GM10248 (cell line): ENCODE data around the gene FILIP1L.

ENCODE experiments used
- CTCF ChIA-PET: fragments of 300-600 bp; sonication (Branson Sonifier 250); formaldehyde crosslinking; extraction: SDS; loops from one replicate; lab custom pipeline; 2021; ENCODE audit warnings: antibody characterized with exemption; lab: Yijun Ruan, JAX
- POLR2A ChIA-PET: fragments of 350-650 bp; sonication (Branson Sonifier 250); formaldehyde crosslinking; extraction: SDS; loops from one replicate; lab custom pipeline; 2020; ENCODE audit warnings: antibody characterized with exemption; lab: Yijun Ruan, JAX
- DNase-seq: peaks from one replicate; pipeline ENCODE4 v3.0.0; 2012; ENCODE audit errors: extremely low spot score
- TF ChIP-seq, protein P1 (sequence below): IDR thresholded peaks from 2 replicates; pipeline ENCODE4 v1.5.1; 2012; ENCODE audit warnings: mild to moderate bottlenecking, low read depth; ENCODE audit errors: extremely low read depth, missing control alignments, control extremely low read depth

Gene FILIP1L

GRCh38 chr3:100045696-100046095 is 68.6 kb downstream of the FILIP1L start:
- DNase-seq, result no peak
- POLR2A ChIA-PET, result no interaction called here
- CTCF ChIA-PET, result interaction anchor here (0.7 to 6.3 kb wide), 9 partner anchors 14 to 1054 kb away, joined by 3 to 22 read pairs (median 4); no protein-coding TSS in a partner anchor
- TF ChIP-seq, protein P1, sequence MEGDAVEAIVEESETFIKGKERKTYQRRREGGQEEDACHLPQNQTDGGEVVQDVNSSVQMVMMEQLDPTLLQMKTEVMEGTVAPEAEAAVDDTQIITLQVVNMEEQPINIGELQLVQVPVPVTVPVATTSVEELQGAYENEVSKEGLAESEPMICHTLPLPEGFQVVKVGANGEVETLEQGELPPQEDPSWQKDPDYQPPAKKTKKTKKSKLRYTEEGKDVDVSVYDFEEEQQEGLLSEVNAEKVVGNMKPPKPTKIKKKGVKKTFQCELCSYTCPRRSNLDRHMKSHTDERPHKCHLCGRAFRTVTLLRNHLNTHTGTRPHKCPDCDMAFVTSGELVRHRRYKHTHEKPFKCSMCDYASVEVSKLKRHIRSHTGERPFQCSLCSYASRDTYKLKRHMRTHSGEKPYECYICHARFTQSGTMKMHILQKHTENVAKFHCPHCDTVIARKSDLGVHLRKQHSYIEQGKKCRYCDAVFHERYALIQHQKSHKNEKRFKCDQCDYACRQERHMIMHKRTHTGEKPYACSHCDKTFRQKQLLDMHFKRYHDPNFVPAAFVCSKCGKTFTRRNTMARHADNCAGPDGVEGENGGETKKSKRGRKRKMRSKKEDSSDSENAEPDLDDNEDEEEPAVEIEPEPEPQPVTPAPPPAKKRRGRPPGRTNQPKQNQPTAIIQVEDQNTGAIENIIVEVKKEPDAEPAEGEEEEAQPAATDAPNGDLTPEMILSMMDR, result no peak

GRCh38 chr3:100044369-100044768 is 69.9 kb downstream of the FILIP1L start:
- TF ChIP-seq, protein P1, result no peak
- ChIA-PET POLR2A (no interaction called here), CTCF (interaction anchor here (0.9 to 6.3 kb wide), 9 partner anchors 14 to 213 kb away, joined by 3 to 22 read pairs (median 4); no protein-coding TSS in a partner anchor)
- DNase-seq, result peak; percentile 58

DNA sequence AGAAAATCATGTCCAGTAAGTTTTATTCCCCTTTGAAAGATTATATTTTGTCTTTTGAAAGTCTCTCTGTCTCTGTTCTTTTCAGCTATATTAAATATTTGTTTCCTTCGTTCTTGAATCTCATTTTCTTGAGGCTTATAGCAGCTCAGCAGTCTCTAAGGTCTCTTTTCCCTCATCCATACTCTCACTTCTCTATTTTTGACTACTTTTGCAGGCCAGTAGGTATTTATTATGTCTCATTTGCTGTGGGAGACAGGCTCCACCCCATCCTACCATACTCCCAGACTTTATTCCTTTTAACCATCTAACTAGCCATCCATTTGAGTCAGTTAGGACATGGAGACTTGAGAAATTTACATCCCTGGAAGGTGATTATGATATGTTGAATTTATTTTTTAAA is 71.0 kb downstream of the FILIP1L start:
- no peak for DNase-seq
- POLR2A ChIA-PET, result no interaction called here
- TF ChIP-seq, protein P1, result no peak
- CTCF ChIA-PET, result interaction anchor here (1.1 to 6.3 kb wide), 3 partner anchors 22 to 40 kb away, joined by 3 to 22 read pairs (median 3); no protein-coding TSS in a partner anchor

- ChIA-PET CTCF (interaction anchor here (1.0 to 6.3 kb wide), 4 partner anchors 12 to 39 kb away, joined by 3 to 22 read pairs (median 3); no protein-coding TSS in a partner anchor), POLR2A (no interaction called here)
- no peak for DNase-seq
- TF ChIP-seq, protein P1, result no peak
Measured at GRCh38 chr3:100042166-100042981, 71.9 kb downstream of the FILIP1L start.

DNA sequence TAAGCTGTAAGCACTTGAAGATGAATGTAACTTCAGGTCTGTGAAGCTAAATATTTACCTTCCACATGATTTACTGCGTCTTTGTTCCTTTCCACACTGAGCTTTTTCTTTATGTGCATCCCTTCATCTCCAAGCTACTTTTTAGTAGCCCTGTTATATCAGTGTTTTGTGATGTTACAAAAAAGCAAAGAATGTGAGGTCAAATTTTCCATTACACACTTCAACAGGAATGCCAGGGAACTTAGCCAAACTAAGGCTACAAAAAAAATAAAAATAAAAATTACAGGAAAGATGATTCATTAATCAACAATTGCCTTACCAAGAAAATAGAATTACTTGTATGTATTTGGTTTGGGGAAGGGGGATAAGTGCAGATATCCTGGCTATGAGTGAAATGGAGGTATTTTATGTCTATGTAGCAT is 73.0 kb downstream of the FILIP1L start:
- POLR2A ChIA-PET, result no interaction called here
- CTCF ChIA-PET, result interaction anchor here (0.9 to 1.0 kb wide), 2 partner anchors 13 to 220 kb away, joined by 3 read pairs; partner anchors contain the start of gene TBC1D23
- DNase-seq, result no peak
- TF ChIP-seq, protein P1, result no peak

- CTCF ChIA-PET, result interaction anchor here (0.9 kb wide), 1 partner anchor 221 kb away, joined by 3 read pairs; the partner anchor contains the start of gene TBC1D23
- TF ChIP-seq, protein P1, result no peak
- POLR2A ChIA-PET, result no interaction called here
- DNase-seq, result no peak
Measured at GRCh38 chr3:100040451-100041225, 73.7 kb downstream of the FILIP1L start.
